Measurements from ENCODE around the gene SNX17.
"Not testable (repeated sequence)": the region's sequence is repeated elsewhere in the genome, so short reads cannot be mapped to it uniquely, and the experiment has no call there.

SNX17 gene

DNA sequence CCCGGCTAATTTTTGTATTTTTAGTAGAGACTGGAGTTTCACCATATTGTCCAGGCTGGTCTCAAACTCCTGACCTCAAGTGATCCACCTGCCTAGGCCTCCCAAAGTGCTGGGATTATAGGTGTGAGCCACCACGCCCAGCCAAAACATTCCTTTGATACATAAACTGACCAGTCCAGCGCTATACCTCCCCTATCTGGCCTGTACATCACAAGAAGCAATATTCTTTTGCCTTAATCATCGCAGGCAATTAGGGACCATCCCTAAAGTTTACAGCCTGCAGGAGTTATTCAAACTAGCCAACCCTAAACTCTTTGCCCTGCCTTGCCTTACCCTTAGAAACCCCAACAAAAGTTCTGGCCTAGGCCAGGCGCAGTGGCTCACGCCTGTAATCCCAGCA, 45.7 kb downstream of the SNX17 start:
- DNase-seq (ENCODE audit: low read depth), result no peak
- no peak overlapping the region for H3K4me3 ChIP-seq (ENCODE audit: control insufficient read depth, low read depth, low read length)
- TF ChIP-seq, protein P1, sequence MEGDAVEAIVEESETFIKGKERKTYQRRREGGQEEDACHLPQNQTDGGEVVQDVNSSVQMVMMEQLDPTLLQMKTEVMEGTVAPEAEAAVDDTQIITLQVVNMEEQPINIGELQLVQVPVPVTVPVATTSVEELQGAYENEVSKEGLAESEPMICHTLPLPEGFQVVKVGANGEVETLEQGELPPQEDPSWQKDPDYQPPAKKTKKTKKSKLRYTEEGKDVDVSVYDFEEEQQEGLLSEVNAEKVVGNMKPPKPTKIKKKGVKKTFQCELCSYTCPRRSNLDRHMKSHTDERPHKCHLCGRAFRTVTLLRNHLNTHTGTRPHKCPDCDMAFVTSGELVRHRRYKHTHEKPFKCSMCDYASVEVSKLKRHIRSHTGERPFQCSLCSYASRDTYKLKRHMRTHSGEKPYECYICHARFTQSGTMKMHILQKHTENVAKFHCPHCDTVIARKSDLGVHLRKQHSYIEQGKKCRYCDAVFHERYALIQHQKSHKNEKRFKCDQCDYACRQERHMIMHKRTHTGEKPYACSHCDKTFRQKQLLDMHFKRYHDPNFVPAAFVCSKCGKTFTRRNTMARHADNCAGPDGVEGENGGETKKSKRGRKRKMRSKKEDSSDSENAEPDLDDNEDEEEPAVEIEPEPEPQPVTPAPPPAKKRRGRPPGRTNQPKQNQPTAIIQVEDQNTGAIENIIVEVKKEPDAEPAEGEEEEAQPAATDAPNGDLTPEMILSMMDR (IDR thresholded peaks at IDR 0.05; ENCODE audit: control insufficient read depth, insufficient read depth, low read depth, low read length, missing control alignments), result no peak

DNA sequence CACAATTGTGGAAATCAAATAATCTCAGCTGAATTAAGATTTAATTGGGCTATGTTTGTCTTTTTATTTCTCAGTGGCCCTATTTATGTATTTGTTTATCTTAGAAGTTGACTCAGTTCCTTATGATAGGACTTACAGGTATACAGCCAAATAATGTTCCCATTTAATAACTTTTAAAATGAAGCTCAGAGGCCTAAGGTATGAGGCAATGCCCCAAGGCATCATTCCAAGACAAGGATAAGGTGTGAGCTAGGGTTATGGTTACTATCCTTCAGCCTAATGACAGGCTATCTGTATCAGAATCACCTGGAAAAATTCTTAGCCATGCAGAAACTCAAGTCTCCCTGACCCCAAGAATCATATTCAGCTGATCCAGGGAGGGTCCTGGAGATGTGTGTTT, 50.6 kb downstream of the SNX17 start:
- TF ChIP-seq, protein P1 (IDR thresholded peaks at IDR 0.05; ENCODE audit: control insufficient read depth, insufficient read depth, low read depth, low read length, missing control alignments), result no peak
- DNase-seq (ENCODE audit: low read depth), result no peak
- no peak overlapping the region for H3K4me3 ChIP-seq (ENCODE audit: control insufficient read depth, low read depth, low read length)

DNA sequence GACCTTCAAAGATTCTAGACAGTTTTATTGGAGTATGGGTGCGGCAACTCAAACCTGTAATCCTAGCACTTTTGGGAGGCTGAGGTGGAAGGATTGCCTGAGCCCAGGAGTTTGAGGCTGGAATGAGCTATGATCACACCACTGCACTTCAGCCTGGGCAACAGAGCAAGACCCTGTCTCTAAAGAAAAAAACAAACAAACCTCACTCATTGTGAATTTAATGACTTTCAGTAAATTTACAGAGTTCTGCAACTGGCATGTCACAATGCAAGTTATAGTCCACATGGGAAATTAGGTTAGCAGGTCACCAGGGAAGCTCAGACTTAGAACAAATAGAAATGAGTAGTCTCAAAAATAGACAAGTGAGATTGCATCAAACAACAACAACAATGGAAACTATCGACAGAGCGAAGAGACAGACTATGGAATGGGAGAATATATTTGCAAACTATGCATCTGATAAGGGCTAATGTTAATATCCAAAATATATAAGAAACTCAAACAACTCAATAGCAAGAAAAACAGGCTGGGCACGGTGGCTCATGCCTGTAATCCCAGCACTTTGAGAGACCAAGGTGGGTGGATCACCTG, 51.3 kb downstream of the SNX17 start:
- TF ChIP-seq, protein P1 (IDR thresholded peaks at IDR 0.05; ENCODE audit: control insufficient read depth, insufficient read depth, low read depth, low read length, missing control alignments), result no peak
- DNase-seq (ENCODE audit: low read depth), result no peak
- no peak overlapping the region for H3K4me3 ChIP-seq (ENCODE audit: control insufficient read depth, low read depth, low read length)

DNA sequence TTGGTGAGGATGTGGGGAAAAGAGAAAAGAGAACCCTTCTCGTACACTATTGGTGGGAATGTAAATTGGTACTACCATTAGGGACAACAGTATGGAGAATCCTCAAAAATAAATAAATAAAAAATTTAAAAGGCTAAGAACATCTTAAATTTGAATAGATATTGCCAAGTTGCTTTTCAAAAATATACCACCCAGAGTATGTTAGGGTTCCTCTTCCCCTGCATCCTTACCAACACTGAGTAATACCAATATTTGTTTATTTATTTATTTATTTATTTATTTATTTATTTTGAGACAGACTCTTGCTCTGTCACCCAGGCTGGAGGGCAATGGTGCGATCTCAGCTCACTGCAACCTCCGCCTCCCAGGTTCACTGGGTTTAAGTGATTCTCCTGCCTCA, 52.5 kb downstream of the SNX17 start:
- DNase-seq (ENCODE audit: low read depth), result no peak
- TF ChIP-seq, protein P1 (IDR thresholded peaks at IDR 0.05; ENCODE audit: control insufficient read depth, insufficient read depth, low read depth, low read length, missing control alignments), result no peak

DNA sequence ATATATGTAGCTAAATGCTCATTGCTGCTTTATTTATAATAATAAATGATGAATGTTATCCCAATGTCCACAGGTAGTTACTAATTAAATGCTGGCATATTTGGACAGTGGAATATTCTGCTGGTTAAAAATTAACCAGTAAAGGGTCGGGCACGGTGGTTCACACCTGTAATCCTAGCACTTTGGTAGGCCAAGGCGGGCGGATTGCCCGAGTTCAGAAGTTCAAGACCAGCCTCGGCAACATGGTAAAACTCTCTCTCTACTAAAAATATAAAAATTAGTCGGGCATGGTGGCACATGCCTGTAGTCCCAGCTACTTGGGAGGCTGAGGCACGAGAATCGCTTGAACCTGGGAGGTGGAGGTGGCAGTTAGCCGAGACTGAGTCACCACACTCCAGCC, 54.6 kb downstream of the SNX17 start:
- not testable (repeated sequence) for DNase-seq (ENCODE audit: low read depth)

More for the DNA sequence above, 52.5 kb downstream of the SNX17 start:
- no peak overlapping the region for H3K4me3 ChIP-seq (ENCODE audit: control insufficient read depth, low read depth, low read length)

More for the DNA sequence above, 54.6 kb downstream of the SNX17 start:
- H3K4me3 ChIP-seq (ENCODE audit: control insufficient read depth, low read depth, low read length), result not testable (repeated sequence)
